Measurements from ENCODE around the gene TMEM52B. TPM values are rescaled to one million over a fixed set of nuclear protein-coding genes. Genes with fewer than 3 reads are reported as not detected.
"Not testable (repeated sequence)": the region's sequence is repeated elsewhere in the genome, so short reads cannot be mapped to it uniquely, and the experiment has no call there.

TMEM52B gene
- total and polyA plus RNA-seq, 4 donors = 0.83 to 2.7 (median 1.9) TPM

DNA sequence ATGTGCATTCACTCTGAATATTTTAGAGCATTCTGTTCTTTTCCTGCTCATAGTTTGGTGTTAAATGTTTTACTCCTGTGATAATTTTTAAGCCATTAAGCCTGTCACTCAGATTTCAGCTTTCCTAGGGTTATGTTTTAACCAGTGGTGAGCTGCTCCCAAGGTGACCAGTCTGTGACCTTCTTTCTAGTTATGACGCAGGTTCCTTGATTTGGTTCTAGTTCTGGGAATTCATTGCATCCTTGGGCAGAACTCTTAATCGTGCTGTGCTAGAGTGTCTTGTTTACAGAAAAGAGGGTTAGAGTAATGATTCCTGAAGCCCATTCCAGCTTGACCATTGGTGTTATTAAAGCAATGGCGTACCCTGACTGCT is 36.0 kb downstream of the TMEM52B start:
- H3K4me1 ChIP-seq (ENCODE audit: control insufficient read depth, insufficient read depth, low read length) = peaks cover 12% of the 10 kb centered on the region
- peaks cover 11% of the 10 kb centered on the region for H3K36me3 ChIP-seq (ENCODE audit: control insufficient read depth, insufficient read depth, low read length)
- peak overlapping the region; percentile 92 for H3K4me3 ChIP-seq (ENCODE audit: low read depth, low read length)
- H3K27ac ChIP-seq (ENCODE audit: low read depth, low read length) = no peak overlapping the region
- DNase-seq (ENCODE audit: low read depth in 4 of 6, low spot score in 6 of 6) = no peak
- no peaks in the 10 kb centered on the region for H3K27me3 ChIP-seq (ENCODE audit: control insufficient read depth, insufficient read depth, low read length)
- H3K9me3 ChIP-seq (ENCODE audit: control insufficient read depth, insufficient read depth, low read length) = no peaks in the 10 kb centered on the region
- WGBS (ENCODE audit: insufficient coverage) = 80% methylated on average over 2 of the region's 3 CpGs

DNA sequence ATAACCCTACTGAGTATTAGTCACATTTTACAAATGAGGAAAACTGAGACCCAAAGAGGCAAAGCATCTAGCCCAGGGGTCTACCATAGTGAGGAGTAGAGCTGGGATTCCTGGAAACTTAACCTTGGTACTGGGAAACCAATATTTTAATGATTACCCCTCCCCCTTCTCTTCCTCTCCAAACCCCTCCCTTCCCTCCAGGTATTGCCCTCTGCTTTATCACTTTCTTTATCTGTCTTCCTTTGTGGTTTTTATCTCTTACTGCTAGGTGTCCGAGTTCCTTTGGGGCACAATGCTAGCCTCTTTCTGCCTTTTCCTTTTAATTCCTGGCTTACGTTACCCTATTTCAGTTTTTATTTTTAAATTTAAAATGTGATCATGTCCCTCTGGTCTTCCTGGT is 36.6 kb downstream of the TMEM52B start:
- Histone ChIP-seq H3K27me3 (ENCODE audit: control insufficient read depth, insufficient read depth, low read length) (no peaks in the 10 kb centered on the region), H3K4me3 (ENCODE audit: low read depth, low read length) (no peak overlapping the region), H3K27ac (ENCODE audit: low read depth, low read length) (no peak overlapping the region), H3K9me3 (ENCODE audit: control insufficient read depth, insufficient read depth, low read length) (no peaks in the 10 kb centered on the region), H3K4me1 (ENCODE audit: control insufficient read depth, insufficient read depth, low read length) (peaks cover 12% of the 10 kb centered on the region), H3K36me3 (ENCODE audit: control insufficient read depth, insufficient read depth, low read length) (peaks cover 15% of the 10 kb centered on the region)
- DNase-seq (ENCODE audit: low read depth in 4 of 6, low spot score in 6 of 6) = no peak
- WGBS (ENCODE audit: insufficient coverage) = no CpG with 5 or more reads among the region's 2 CpGs

DNA sequence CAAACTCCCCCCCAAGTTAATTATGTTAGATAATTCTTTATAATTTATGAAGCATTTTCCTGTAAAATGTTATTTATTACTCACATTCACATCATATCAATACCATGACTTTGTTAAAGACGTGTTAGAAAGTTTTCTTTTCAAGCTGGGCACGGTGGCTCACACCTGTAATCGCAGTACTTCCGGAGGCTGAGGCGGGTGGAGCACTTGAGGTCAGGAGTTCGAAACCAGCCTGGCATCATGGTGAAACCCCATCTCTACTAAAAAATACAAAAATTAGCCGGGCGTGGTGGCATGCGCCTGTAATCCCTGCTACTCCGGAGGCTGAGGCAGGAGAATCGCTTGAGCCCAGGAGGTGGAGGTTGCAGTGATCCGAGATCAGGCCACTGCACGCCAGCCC is 37.1 kb downstream of the TMEM52B start:
- Histone ChIP-seq H3K4me1 (ENCODE audit: control insufficient read depth, insufficient read depth, low read length) (peaks cover 12% of the 10 kb centered on the region), H3K36me3 (ENCODE audit: control insufficient read depth, insufficient read depth, low read length) (peaks cover 16% of the 10 kb centered on the region)
- H3K4me3 ChIP-seq (ENCODE audit: low read depth, low read length); H3K27me3 ChIP-seq (ENCODE audit: control insufficient read depth, insufficient read depth, low read length); H3K9me3 ChIP-seq (ENCODE audit: control insufficient read depth, insufficient read depth, low read length); DNase-seq (ENCODE audit: low read depth in 4 of 6, low spot score in 6 of 6); H3K27ac ChIP-seq (ENCODE audit: low read depth, low read length): not testable (repeated sequence)
- 92% methylated on average over 12 of the region's 13 CpGs for WGBS (ENCODE audit: insufficient coverage)

DNA sequence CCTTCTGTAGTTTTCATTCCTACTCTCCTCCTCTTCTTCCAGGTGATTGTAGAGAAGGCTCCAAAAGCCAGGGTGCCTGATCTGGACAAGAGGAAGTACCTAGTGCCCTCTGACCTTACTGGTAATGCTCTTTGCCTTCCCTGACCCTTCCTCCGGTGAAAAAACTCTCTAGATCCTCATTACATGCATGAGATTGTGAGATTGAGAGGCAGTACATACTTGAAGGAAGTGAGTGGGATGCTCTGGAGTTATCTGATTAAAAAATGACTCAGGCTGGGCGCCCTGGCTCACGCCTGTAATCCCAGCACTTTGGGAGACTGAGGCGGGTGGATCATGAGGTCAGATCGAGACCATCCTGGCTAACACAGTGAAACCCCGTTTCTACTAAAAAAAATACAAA is 39.2 kb downstream of the TMEM52B start:
- 100% methylated on average over 5 of the region's 6 CpGs for WGBS (ENCODE audit: insufficient coverage)
- Histone ChIP-seq H3K36me3 (ENCODE audit: control insufficient read depth, insufficient read depth, low read length) (peaks cover 31% of the 10 kb centered on the region), H3K27me3 (ENCODE audit: control insufficient read depth, insufficient read depth, low read length) (no peaks in the 10 kb centered on the region), H3K4me1 (ENCODE audit: control insufficient read depth, insufficient read depth, low read length) (peaks cover 5% of the 10 kb centered on the region), H3K27ac (ENCODE audit: low read depth, low read length) (no peak overlapping the region), H3K4me3 (ENCODE audit: low read depth, low read length) (no peak overlapping the region), H3K9me3 (ENCODE audit: control insufficient read depth, insufficient read depth, low read length) (no peaks in the 10 kb centered on the region)
- DNase-seq (ENCODE audit: low read depth in 4 of 6, low spot score in 6 of 6) = no peak

DNA sequence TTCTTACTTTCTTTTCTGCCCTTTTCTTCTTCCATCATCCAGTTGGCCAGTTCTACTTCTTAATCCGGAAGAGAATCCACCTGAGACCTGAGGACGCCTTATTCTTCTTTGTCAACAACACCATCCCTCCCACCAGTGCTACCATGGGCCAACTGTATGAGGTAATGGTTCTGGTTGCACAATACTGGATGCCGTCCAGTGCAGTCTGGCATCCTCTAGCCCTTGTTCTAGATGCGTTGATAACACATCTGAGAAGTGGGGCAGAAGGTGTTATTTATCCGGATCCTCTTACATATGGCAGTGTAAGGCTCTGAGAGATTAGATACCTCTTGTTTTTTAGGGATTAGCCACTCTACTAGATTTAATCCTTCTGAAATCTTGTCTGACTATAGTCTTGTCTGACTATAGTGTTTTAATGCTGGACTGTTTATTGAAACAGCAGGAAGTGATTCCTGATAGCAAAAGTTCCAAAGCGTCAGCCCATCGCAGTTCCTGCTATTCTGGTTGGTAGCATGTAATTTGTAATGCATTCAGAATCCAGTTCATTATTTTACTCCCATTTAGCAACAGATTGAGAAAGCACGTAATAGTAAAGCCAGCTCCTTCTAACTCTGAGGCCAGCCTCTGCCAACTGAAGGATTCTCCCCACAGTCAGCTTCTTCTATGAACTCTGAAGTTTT is 41.7 kb downstream of the TMEM52B start:
- H3K36me3 ChIP-seq (ENCODE audit: control insufficient read depth, insufficient read depth, low read length) = peaks cover 36% of the 10 kb centered on the region
- no peaks in the 10 kb centered on the region for H3K27me3 ChIP-seq (ENCODE audit: control insufficient read depth, insufficient read depth, low read length)
- no peaks in the 10 kb centered on the region for H3K4me1 ChIP-seq (ENCODE audit: control insufficient read depth, insufficient read depth, low read length)
- DNase-seq (ENCODE audit: low read depth in 4 of 6, low spot score in 6 of 6) = peak in 1 of 6 donors; percentile 14
- no CpG with 5 or more reads among the region's 8 CpGs for WGBS (ENCODE audit: insufficient coverage)
- no peak overlapping the region for H3K4me3 ChIP-seq (ENCODE audit: low read depth, low read length)
- H3K27ac ChIP-seq (ENCODE audit: low read depth, low read length) = no peak overlapping the region
- H3K9me3 ChIP-seq (ENCODE audit: control insufficient read depth, insufficient read depth, low read length) = no peaks in the 10 kb centered on the region

DNA sequence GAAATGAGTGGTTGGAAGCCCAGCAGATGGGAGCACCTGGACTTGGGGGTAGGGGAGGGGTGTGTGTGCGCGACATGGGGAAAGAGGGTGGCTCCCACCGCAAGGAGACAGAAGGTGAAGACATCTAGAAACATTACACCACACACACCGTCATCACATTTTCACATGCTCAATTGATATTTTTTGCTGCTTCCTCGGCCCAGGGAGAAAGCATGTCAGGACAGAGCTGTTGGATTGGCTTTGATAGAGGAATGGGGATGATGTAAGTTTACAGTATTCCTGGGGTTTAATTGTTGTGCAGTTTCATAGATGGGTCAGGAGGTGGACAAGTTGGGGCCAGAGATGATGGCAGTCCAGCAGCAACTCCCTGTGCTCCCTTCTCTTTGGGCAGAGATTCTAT is 43.0 kb downstream of the TMEM52B start:
- Histone ChIP-seq H3K9me3 (ENCODE audit: control insufficient read depth, insufficient read depth, low read length) (no peaks in the 10 kb centered on the region), H3K4me1 (ENCODE audit: control insufficient read depth, insufficient read depth, low read length) (no peaks in the 10 kb centered on the region), H3K36me3 (ENCODE audit: control insufficient read depth, insufficient read depth, low read length) (peaks cover 36% of the 10 kb centered on the region), H3K27ac (ENCODE audit: low read depth, low read length) (no peak overlapping the region), H3K27me3 (ENCODE audit: control insufficient read depth, insufficient read depth, low read length) (no peaks in the 10 kb centered on the region), H3K4me3 (ENCODE audit: low read depth, low read length) (no peak overlapping the region)
- WGBS (ENCODE audit: insufficient coverage) = 100% methylated on average over 1 of the region's 5 CpGs
- DNase-seq (ENCODE audit: low read depth in 4 of 6, low spot score in 6 of 6) = no peak

DNA sequence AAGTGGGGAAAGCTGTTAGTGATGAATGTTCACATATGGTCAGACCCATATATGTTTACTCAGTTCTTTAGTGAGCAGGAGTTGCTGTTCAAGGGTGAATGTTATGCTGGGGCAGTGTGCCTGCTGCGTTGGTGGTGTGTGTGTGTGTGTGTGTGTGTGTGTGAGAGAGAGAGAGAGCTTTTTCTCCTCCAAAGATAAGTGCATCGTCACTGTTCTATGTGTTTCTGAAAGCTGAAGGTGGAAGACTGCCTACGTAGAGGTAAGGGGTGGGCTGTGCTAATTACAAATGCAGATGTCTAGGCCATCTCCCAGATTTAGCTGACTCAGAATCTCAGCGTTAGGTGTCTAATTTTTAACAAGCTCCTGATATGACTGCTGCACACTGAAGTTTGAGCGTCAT is 44.4 kb downstream of the TMEM52B start:
- Histone ChIP-seq H3K27ac (ENCODE audit: low read depth, low read length) (no peak overlapping the region), H3K4me1 (ENCODE audit: control insufficient read depth, insufficient read depth, low read length) (no peaks in the 10 kb centered on the region), H3K4me3 (ENCODE audit: low read depth, low read length) (no peak overlapping the region), H3K27me3 (ENCODE audit: control insufficient read depth, insufficient read depth, low read length) (no peaks in the 10 kb centered on the region), H3K9me3 (ENCODE audit: control insufficient read depth, insufficient read depth, low read length) (no peaks in the 10 kb centered on the region), H3K36me3 (ENCODE audit: control insufficient read depth, insufficient read depth, low read length) (peaks cover 33% of the 10 kb centered on the region)
- no peak for DNase-seq (ENCODE audit: low read depth in 4 of 6, low spot score in 6 of 6)
- 94% methylated on average over 5 of the region's 5 CpGs for WGBS (ENCODE audit: insufficient coverage)

DNA sequence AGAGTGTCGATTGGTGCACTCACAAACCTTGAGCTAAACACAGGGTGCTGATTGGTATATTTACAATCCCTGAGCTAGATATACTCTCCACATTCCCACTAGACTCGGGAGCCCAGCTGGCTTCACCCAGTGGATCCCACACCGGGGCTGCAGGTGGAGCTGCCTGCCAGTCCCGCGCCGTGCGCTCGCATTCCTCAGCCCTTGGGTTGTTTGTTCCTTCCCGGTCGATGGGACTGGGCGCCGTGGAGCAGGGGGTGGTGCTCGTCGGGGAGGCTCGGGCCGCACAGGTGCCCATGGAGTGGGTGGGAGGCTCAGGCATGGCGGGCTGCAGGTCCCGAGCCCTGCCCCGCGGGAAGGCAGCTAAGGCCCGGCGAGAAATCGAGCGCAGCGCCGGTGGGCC is 46.6 kb downstream of the TMEM52B start:
- 91% methylated on average over 15 of the region's 26 CpGs for whole genome bisulfite sequencing (ENCODE audit: insufficient coverage)
- H3K36me3 ChIP-seq (ENCODE audit: control insufficient read depth, insufficient read depth, low read length) = peaks cover 20% of the 10 kb centered on the region
- not testable (repeated sequence) for H3K4me1 ChIP-seq (ENCODE audit: control insufficient read depth, insufficient read depth, low read length); DNase-seq (ENCODE audit: low read depth in 4 of 6, low spot score in 6 of 6); H3K27ac ChIP-seq (ENCODE audit: low read depth, low read length); H3K9me3 ChIP-seq (ENCODE audit: control insufficient read depth, insufficient read depth, low read length); H3K4me3 ChIP-seq (ENCODE audit: low read depth, low read length); H3K27me3 ChIP-seq (ENCODE audit: control insufficient read depth, insufficient read depth, low read length)

DNA sequence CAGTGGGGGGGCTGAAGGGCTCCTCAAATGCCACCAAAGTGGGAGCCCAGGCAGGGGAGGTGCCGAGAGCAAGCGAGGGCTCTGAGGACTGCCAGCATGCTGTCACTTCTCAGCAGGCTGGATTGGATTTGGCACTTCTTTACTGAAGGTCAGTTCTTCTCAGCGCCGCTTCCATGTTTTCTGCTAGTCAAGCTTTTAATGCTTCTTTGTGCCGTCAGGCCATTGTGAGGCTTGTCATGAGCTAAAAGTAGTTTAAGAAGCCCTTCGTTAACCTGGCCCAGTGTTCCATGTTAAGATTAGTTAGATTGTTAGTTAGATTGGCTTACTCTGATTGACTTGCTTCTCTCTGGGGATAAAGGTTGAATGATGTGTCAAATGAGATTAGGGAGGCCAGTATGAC is 47.3 kb downstream of the TMEM52B start:
- H3K27me3 ChIP-seq (ENCODE audit: control insufficient read depth, insufficient read depth, low read length) = no peaks in the 10 kb centered on the region
- no peaks in the 10 kb centered on the region for H3K4me1 ChIP-seq (ENCODE audit: control insufficient read depth, insufficient read depth, low read length)
- H3K36me3 ChIP-seq (ENCODE audit: control insufficient read depth, insufficient read depth, low read length) = peaks cover 20% of the 10 kb centered on the region
- no peak overlapping the region for H3K27ac ChIP-seq (ENCODE audit: low read depth, low read length)
- no peak overlapping the region for H3K4me3 ChIP-seq (ENCODE audit: low read depth, low read length)
- 94% methylated on average over 4 of the region's 6 CpGs for WGBS (ENCODE audit: insufficient coverage)
- no peaks in the 10 kb centered on the region for H3K9me3 ChIP-seq (ENCODE audit: control insufficient read depth, insufficient read depth, low read length)
- no peak for DNase-seq (ENCODE audit: low read depth in 4 of 6, low spot score in 6 of 6)

DNA sequence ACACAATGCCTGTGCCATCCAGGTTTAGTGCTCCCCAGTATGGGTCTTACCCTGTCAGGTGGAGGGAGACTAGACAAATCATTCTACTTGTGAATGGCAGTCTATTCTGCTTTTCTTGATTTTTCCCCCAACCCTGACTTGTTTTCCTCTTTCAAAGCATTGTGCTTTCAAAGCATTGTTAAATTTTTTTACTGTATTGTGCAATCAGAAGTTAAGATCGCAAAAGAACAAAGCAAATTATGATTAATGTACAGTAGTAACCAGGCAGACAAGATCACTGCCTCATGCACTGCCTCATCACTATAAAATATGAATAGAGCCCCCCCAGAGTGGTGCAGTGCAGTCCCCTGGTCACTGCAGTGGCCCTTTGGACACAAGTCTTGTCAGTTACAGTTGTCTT is 47.9 kb downstream of the TMEM52B start:
- Histone ChIP-seq H3K4me3 (ENCODE audit: low read depth, low read length) (no peak overlapping the region), H3K9me3 (ENCODE audit: control insufficient read depth, insufficient read depth, low read length) (no peaks in the 10 kb centered on the region), H3K36me3 (ENCODE audit: control insufficient read depth, insufficient read depth, low read length) (peaks cover 16% of the 10 kb centered on the region), H3K27ac (ENCODE audit: low read depth, low read length) (no peak overlapping the region), H3K27me3 (ENCODE audit: control insufficient read depth, insufficient read depth, low read length) (no peaks in the 10 kb centered on the region), H3K4me1 (ENCODE audit: control insufficient read depth, insufficient read depth, low read length) (no peaks in the 10 kb centered on the region)
- no CpG with 5 or more reads among the region's 1 CpG for WGBS (ENCODE audit: insufficient coverage)
- no peak for DNase-seq (ENCODE audit: low read depth in 4 of 6, low spot score in 6 of 6)

Measured in spinal cord (tissue), 10 donors.